Measurements from ENCODE around the gene SELENOI. TPM values are rescaled to one million over a fixed set of nuclear protein-coding genes. Genes with fewer than 3 reads are reported as not detected.
"Not testable (repeated sequence)": the region's sequence is repeated elsewhere in the genome, so short reads cannot be mapped to it uniquely, and the experiment has no call there.

The SELENOI gene
- total and polyA plus RNA-seq, 2 of the 4 experiments (the other 2 are of a cell fraction) = 5.1 to 25.1 TPM

DNA sequence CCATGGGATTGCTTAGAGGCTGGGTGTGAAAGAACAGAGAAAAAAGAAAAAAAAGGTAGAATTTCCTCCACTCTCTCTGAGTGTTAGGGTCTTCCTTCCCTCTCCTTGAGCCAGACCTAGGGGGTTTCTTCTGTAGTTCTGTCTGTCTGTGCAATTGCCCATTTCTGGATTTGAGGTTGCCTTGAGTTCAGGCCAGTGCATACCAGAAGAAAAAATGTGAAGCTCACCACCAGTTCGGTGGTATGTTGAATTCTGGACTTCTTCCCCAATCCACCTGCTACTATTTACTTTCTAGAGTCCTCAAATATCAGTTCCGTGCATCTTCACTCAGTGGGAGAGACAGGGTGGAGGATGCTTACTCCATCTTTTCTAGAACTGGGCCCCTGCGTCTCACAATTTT lies 15.3 kb upstream of the SELENOI start:
- Histone ChIP-seq H3K56ac (ENCODE audit: extremely low read depth, insufficient read depth, low read length) (no peak overlapping the region), H3K27ac (ENCODE audit: insufficient read depth, low read length) (no peak overlapping the region), H4K5ac (ENCODE audit: low read depth, low read length) (no peak overlapping the region), H3K18ac (ENCODE audit: low read depth, low read length) (no peak overlapping the region), H4K8ac (ENCODE audit: low read depth in 2 of 2, low read length in 2 of 2) (no peak overlapping the region), H3K4ac (ENCODE audit: low read depth, low read length) (no peak overlapping the region), H2BK20ac (ENCODE audit: low read depth, low read length) (no peak overlapping the region), H2AK5ac (ENCODE audit: low read depth, low read length) (no peak overlapping the region), H3K27me3 (ENCODE audit: control insufficient read depth, insufficient read depth, low read length) (peaks cover 9% of the 10 kb centered on the region), H2BK15ac (ENCODE audit: low read depth, low read length) (no peak overlapping the region), H3K4me3 (ENCODE audit: insufficient read depth, low read depth, low read length) (no peak overlapping the region), H3K4me2 (ENCODE audit: low read depth, low read length) (no peak overlapping the region), H3K23ac (ENCODE audit: low read depth, low read length) (no peak overlapping the region), H2AFZ (replicated peaks; ENCODE audit: low read length, poor library complexity) (no peak overlapping the region), H3K14ac (replicated peaks; ENCODE audit: low read depth, low read length) (no peak overlapping the region), H4K20me1 (ENCODE audit: insufficient read depth, low read length) (no peaks in the 10 kb centered on the region), H3K4me1 (ENCODE audit: control insufficient read depth, insufficient read depth, low read length) (peaks cover 6% of the 10 kb centered on the region), H2AK9ac (replicated peaks; ENCODE audit: low read depth, low read length, poor library complexity) (no peak overlapping the region), H3K9me3 (ENCODE audit: control insufficient read depth, insufficient read depth, low read length) (no peaks in the 10 kb centered on the region), H3K9me1 (ENCODE audit: insufficient read depth, low read length) (no peaks in the 10 kb centered on the region), H3K9ac (ENCODE audit: low read depth, low read length) (no peak overlapping the region), H3K36me3 (ENCODE audit: control insufficient read depth, insufficient read depth, low read length) (no peaks in the 10 kb centered on the region), H2BK120ac (ENCODE audit: low read depth, low read length) (no peak overlapping the region), H3K79me1 (ENCODE audit: low read depth in 1 of 2, low read length in 2 of 2) (no peaks in the 10 kb centered on the region), H2BK5ac (ENCODE audit: low read depth, low read length, poor library complexity, severe bottlenecking) (no peak overlapping the region), H4K91ac (ENCODE audit: insufficient read depth, low read depth, low read length) (no peak overlapping the region)
- no CpG with 5 or more reads among the region's 3 CpGs for WGBS, 2 experiments (ENCODE audit: extremely low coverage in 2 of 2, insufficient read length in 1 of 2)
- ATAC-seq (ENCODE audit: low read depth) (peak; percentile 26), DNase-seq (no peak)
- TF ChIP-seq RFX5 (IDR thresholded peaks at IDR 0.05; ENCODE audit: low read depth, low read length) (no peak), MXI1 (IDR thresholded peaks at IDR 0.05; ENCODE audit: borderline replicate concordance, low read depth, low read length) (no peak), RCOR1 (IDR thresholded peaks at IDR 0.05; ENCODE audit: insufficient replicate concordance, low read length) (no peak), MAFK (IDR thresholded peaks at IDR 0.05; ENCODE audit: low read depth, low read length) (no peak), MAZ (IDR thresholded peaks at IDR 0.05; ENCODE audit: borderline replicate concordance, low read depth, low read length) (no peak), CHD1 (IDR thresholded peaks at IDR 0.05; ENCODE audit: low read depth, low read length) (no peak), SMC3 (IDR thresholded peaks at IDR 0.05; ENCODE audit: low read depth, low read length) (no peak)
- in situ Hi-C loops (cut with MboI; ENCODE audit: low sequenced_read_pairs) (loop anchor here (25.0 kb wide), 1 partner anchor 368 kb away; no protein-coding TSS in a partner anchor), dilution Hi-C loops (cut with HindIII; ENCODE audit: low sequenced_read_pairs, unreplicated experiment) (no loop called here), intact Hi-C loops (cut with micrococcal nuclease) (loop anchor here (1.0 kb wide), 1 partner anchor 86 kb away; the partner anchor contains the start of genes HADHA and HADHB)
- BruUV-seq (replicated peaks) = no TSS peak
- ChIA-PET CTCF (interaction anchor here (0.6 to 1.1 kb wide), 8 partner anchors 9 to 470 kb away, joined by 3 to 5 read pairs (median 4); no protein-coding TSS in a partner anchor), POLR2A (ENCODE audit: unreplicated experiment) (no interaction called here)

DNA sequence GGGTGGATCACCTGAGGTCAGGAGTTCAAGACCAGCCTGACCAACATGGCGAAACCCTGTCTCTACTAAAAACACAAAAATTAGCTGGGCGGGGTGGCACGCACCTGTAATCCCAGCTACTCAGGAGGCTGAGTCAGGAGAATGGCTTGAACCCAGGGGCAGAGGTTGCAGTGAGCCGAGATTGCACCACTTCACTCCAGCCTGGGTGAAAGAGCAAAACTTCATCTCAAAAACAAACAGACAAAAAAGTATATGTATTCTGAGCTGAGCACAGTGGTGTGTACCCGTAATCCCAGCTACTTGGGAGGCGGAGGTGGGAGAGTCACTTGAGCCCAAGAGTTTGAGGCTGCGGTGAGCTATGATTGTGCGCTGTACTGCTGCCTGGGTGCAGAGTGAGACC lies 14.6 kb upstream of the SELENOI start:
- H2BK5ac ChIP-seq (ENCODE audit: low read depth, low read length, poor library complexity, severe bottlenecking); H3K9me3 ChIP-seq (ENCODE audit: control insufficient read depth, insufficient read depth, low read length); H4K20me1 ChIP-seq (ENCODE audit: insufficient read depth, low read length); H2AFZ ChIP-seq (replicated peaks; ENCODE audit: low read length, poor library complexity); H3K18ac ChIP-seq (ENCODE audit: low read depth, low read length); H3K4me3 ChIP-seq (ENCODE audit: insufficient read depth, low read depth, low read length); ATAC-seq (ENCODE audit: low read depth); H3K4me2 ChIP-seq (ENCODE audit: low read depth, low read length); H3K4me1 ChIP-seq (ENCODE audit: control insufficient read depth, insufficient read depth, low read length); H3K36me3 ChIP-seq (ENCODE audit: control insufficient read depth, insufficient read depth, low read length); H2AK9ac ChIP-seq (replicated peaks; ENCODE audit: low read depth, low read length, poor library complexity); DNase-seq; H4K91ac ChIP-seq (ENCODE audit: insufficient read depth, low read depth, low read length); dilution Hi-C loops (cut with HindIII; ENCODE audit: low sequenced_read_pairs, unreplicated experiment); H2BK120ac ChIP-seq (ENCODE audit: low read depth, low read length); H3K9me1 ChIP-seq (ENCODE audit: insufficient read depth, low read length); H3K4ac ChIP-seq (ENCODE audit: low read depth, low read length); H3K9ac ChIP-seq (ENCODE audit: low read depth, low read length); H3K56ac ChIP-seq (ENCODE audit: extremely low read depth, insufficient read depth, low read length); intact Hi-C loops (cut with micrococcal nuclease); H3K79me1 ChIP-seq (ENCODE audit: low read depth in 1 of 2, low read length in 2 of 2); H3K23ac ChIP-seq (ENCODE audit: low read depth, low read length); H4K5ac ChIP-seq (ENCODE audit: low read depth, low read length); H3K14ac ChIP-seq (replicated peaks; ENCODE audit: low read depth, low read length); POLR2A ChIA-PET (ENCODE audit: unreplicated experiment); BruUV-seq (replicated peaks); H3K27ac ChIP-seq (ENCODE audit: insufficient read depth, low read length); H4K8ac ChIP-seq (ENCODE audit: low read depth in 2 of 2, low read length in 2 of 2); H2BK20ac ChIP-seq (ENCODE audit: low read depth, low read length); H2BK15ac ChIP-seq (ENCODE audit: low read depth, low read length); H2AK5ac ChIP-seq (ENCODE audit: low read depth, low read length): not testable (repeated sequence)
- no CpG with 5 or more reads among the region's 8 CpGs for WGBS, 2 experiments (ENCODE audit: extremely low coverage in 2 of 2, insufficient read length in 1 of 2)
- H3K27me3 ChIP-seq (ENCODE audit: control insufficient read depth, insufficient read depth, low read length) = peaks cover 11% of the 10 kb centered on the region
- in situ Hi-C loops (cut with MboI; ENCODE audit: low sequenced_read_pairs) = loop anchor here (25.0 kb wide), 1 partner anchor 369 kb away; no protein-coding TSS in a partner anchor
- CTCF ChIA-PET = interaction anchor here (0.6 to 1.1 kb wide), 2 partner anchors 102 to 469 kb away, joined by 3 to 5 read pairs; no protein-coding TSS in a partner anchor
